ENCODE results near the gene PCDH15.
"Not testable (repeated sequence)": the region's sequence is repeated elsewhere in the genome, so short reads cannot be mapped to it uniquely, and the experiment has no call there.

The PCDH15 gene

GRCh38 chr10:54554028-54554427 lies 247.0 kb downstream of the PCDH15 start:
- DNase-seq (ENCODE audit: low read depth in 3 of 3): no peak

- no peak for DNase-seq (ENCODE audit: low read depth in 3 of 3)
These were observed 251.0 kb downstream of the PCDH15 start for GRCh38 chr10:54550016-54550415.

GRCh38 chr10:54531296-54531695 lies 269.7 kb downstream of the PCDH15 start:
- no peak for DNase-seq (ENCODE audit: low read depth in 3 of 3)

GRCh38 chr10:54530299-54530698 lies 270.7 kb downstream of the PCDH15 start:
- DNase-seq (ENCODE audit: low read depth in 3 of 3): no peak

GRCh38 chr10:54525816-54526215 lies 275.2 kb downstream of the PCDH15 start:
- DNase-seq (ENCODE audit: low read depth in 3 of 3): no peak

GRCh38 chr10:54515244-54515643 lies 285.8 kb downstream of the PCDH15 start:
- not testable (repeated sequence) for DNase-seq (ENCODE audit: low read depth in 3 of 3)

- DNase-seq (ENCODE audit: low read depth in 3 of 3): no peak
These were observed 297.2 kb downstream of the PCDH15 start for GRCh38 chr10:54503863-54504262.

- no peak for DNase-seq (ENCODE audit: low read depth in 3 of 3)
These were observed 299.1 kb downstream of the PCDH15 start for GRCh38 chr10:54501929-54502328.

- no peak for DNase-seq (ENCODE audit: low read depth in 3 of 3)
These were observed 304.2 kb downstream of the PCDH15 start for GRCh38 chr10:54496852-54497251.

GRCh38 chr10:54487743-54488142 lies 313.3 kb downstream of the PCDH15 start:
- DNase-seq (ENCODE audit: low read depth in 3 of 3): no peak

- DNase-seq (ENCODE audit: low read depth in 3 of 3): no peak
These were observed 315.1 kb downstream of the PCDH15 start for GRCh38 chr10:54485971-54486370.

GRCh38 chr10:54484186-54484585 lies 316.8 kb downstream of the PCDH15 start:
- DNase-seq (ENCODE audit: low read depth in 3 of 3): no peak

- no peak for DNase-seq (ENCODE audit: low read depth in 3 of 3)
These were observed 322.4 kb downstream of the PCDH15 start for GRCh38 chr10:54478601-54479000.

GRCh38 chr10:54477738-54478137 lies 323.3 kb downstream of the PCDH15 start:
- no peak for DNase-seq (ENCODE audit: low read depth in 3 of 3)

GRCh38 chr10:54470324-54470631 lies 330.8 kb downstream of the PCDH15 start:
- no peak for DNase-seq (ENCODE audit: low read depth in 3 of 3)

GRCh38 chr10:54469587-54470323 lies 331.3 kb downstream of the PCDH15 start:
- DNase-seq (ENCODE audit: low read depth in 3 of 3): no peak

GRCh38 chr10:54454271-54454670 lies 346.8 kb downstream of the PCDH15 start:
- no peak for DNase-seq (ENCODE audit: low read depth in 3 of 3)

- no peak for DNase-seq (ENCODE audit: low read depth in 3 of 3)
These were observed 352.0 kb downstream of the PCDH15 start for GRCh38 chr10:54449056-54449455.

GRCh38 chr10:54444170-54444569 lies 356.9 kb downstream of the PCDH15 start:
- no peak for DNase-seq (ENCODE audit: low read depth in 3 of 3)

GRCh38 chr10:54441275-54441674 lies 359.8 kb downstream of the PCDH15 start:
- DNase-seq (ENCODE audit: low read depth in 3 of 3): no peak

- DNase-seq (ENCODE audit: low read depth in 3 of 3): no peak
These were observed 366.2 kb downstream of the PCDH15 start for GRCh38 chr10:54434782-54435181.

- no peak for DNase-seq (ENCODE audit: low read depth in 3 of 3)
These were observed 385.5 kb downstream of the PCDH15 start for GRCh38 chr10:54415483-54415882.

- DNase-seq (ENCODE audit: low read depth in 3 of 3): no peak
These were observed 398.5 kb downstream of the PCDH15 start for GRCh38 chr10:54402576-54402975.

GRCh38 chr10:54396031-54396430 lies 405.0 kb downstream of the PCDH15 start:
- DNase-seq (ENCODE audit: low read depth in 3 of 3): no peak
